CD4-positive, alpha-beta T cell treated with Interleukin-4 for 1 hour (primary cell): ENCODE measurements around the gene BORA.
"Not testable (repeated sequence)": the region's sequence is repeated elsewhere in the genome, so short reads cannot be mapped to it uniquely, and the experiment has no call there.

Source experiments
- DNase-seq, 2 donors: peaks; one replicate each; pipeline ENCODE4 v3.0.0-alpha.2; 2020 to 2022

Gene BORA

DNA sequence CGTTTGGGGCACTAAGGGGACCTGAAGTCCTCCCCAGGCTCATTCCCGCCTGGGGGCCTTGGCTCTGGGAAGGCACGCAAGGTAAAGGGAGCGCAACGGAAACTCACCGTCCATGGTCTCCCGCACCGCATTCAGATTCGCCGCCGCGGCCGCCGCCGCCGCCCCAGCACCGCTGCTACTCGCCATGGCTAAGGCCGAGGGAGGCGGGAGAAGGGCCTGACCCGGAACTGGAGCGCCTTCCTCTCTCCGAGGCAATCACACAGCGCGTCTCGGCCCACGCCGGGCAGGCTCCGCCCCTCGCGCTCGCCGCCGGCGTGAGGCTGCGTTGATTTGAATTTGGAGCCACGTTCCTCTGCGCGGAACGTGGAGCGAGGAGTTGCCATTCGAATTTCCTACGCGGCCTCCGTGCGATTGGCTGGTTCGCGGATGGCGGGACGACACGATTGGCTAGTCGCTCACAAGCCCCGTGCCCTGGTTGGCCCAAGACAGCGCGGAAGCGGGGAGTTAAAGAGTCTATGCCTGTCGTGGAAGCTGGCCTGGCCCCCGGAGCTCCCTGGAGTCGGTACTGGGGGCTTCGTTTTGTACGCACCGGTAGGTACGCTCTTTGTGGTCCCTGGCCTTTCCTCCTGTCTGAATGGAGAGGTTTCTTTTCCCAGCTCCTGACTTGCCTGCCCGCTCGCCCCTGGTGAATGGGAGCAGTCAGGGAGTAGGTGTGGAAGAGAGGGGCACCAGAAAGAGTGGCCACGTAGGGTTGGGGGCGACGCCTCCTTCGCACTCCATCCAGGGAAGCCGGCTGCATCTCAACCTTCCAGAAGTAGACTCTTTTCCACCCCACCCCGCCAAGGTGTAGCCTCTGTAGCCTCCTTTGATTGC is at the start of gene BORA, which contains the start of gene MZT1:
Gene BORA, plus strand, starts transcription at position 507 of the 873 bp plus-strand sequence. CDS start 1,018 bp downstream, outside the sequence.
Gene MZT1, minus strand, starts transcription at position 213 of the 873 bp plus-strand sequence. Its CDS starts 27 bp downstream, at position 186.
- peak; percentile 96 for DNase-seq

DNA sequence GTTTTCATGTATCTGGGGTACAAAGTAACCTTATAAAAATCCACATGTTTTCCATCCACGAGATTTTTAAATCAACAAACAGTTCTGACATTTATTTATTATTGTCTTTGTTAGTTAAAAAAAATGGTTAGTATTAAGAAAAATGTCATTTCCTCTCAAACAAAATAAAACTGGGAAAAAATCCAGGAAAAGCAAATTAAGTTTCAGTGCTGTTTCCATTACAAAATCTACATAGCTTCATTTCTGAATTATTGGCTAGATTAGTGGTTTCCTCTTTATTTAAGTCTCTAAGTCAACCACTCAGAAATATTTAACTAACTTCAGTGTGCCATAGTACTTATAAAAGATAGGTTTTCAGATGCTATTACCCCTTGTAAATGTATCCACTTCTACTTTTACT is 49.4 kb upstream of the BORA start:
- no peak for DNase-seq

DNA sequence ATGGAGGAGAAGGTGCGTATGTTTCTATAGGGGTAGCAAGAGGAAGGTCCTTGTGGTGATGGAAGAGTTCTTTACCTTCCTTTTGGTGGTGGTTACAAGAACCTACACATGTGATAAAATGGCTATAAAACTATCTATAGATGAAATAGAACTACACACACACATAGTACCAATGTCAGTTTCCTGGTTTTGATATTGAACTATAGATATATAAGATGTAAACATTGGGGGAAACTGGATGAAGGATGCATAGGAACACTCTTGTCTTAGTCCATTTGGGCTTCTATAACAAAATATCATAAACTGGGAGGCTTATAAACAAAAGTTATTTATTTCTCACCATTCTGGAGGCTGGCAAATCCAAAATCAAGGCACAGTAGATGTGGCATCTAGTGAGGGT is 47.4 kb upstream of the BORA start:
- DNase-seq = no peak

DNA sequence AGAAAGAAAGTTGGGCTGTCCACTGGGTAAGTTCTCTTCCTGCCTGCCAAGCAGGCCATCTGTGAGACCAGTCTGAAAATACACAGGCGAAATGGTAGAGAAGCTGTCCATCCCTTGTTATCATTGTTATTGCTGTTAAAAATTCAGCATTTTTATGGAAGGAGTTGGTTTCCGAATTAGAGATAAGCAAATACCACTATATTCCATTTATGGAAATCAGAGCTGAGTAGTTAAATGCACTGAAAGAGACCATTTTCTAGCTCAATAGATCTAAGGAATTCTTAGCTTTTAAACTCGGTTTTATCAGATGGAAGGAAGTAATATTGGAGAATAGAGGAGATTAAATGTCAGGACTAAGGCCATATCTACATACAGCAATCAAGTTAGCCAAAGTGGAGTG is 41.0 kb upstream of the BORA start:
- no peak for DNase-seq

DNA sequence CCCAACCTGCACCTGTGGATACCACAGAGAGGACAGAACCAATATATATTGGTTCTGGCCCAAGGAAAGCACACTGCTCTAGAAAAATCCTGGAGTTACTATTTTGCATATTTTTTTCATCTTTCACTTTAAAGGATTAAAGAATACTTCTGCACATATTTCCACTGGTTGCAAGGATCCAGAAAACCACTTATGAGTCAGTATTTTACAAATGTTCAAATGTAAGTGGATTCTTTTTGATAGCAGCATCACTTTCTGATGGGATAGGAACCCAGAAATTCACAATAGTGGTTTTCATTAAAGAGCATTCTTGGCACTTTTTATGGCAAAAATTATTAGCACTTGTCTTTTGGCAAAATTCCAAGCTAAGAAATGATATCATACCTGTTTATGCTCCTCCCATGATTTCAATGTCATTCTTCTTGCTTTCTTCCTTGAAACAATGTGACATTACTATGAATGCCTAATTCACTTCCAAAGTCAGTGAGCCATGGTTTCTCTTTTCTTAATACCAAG is 38.5 kb upstream of the BORA start:
- no peak for DNase-seq

DNA sequence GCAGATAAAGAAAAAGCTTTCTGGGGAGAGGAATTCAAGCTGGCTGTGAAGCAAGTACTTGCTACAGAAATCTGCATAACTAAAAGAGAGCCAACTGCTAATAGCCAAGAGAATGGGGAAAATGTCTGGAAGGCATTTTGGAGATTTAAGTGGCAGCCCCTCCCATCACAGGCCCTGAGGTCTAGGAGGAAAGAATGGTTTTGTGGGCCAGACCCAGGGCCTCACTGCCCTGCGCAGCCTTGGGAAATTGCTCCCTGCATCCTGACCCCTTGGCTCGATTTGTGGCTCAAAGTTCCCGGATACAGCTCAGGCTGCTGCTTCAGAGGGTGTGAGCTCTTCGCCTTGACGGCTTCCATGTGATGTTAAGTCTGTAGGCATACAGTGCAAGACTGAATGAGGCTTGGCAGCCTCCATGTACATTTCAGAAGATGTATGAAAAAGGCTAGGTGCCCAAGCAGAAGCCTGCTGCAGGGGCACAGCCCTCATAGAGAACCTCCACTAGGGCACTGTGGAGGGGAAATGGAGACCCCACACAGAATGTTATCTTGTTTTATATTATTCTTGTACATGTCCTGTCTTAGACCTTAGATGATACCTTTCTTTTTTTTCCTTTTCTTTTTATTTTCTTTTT is 34.7 kb upstream of the BORA start:
- DNase-seq = no peak

DNA sequence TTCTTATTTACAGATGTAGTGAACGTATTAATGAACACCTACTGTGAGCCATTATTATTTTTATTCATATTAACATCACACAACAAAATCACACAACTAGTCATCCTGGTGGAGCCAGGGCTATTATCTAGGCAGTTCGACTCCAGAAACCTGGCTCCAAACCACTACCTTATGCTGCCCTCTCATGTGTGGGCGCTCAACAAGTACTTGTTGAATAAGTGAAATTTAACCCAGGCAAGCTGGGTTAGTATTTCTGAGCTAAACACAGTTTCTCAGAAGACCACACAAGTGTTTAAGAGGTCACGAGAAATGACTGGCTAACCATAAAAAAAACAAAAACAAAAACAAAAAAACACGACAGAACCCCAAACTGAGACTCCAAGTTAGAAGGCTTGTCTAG is 33.9 kb upstream of the BORA start:
- no peak for DNase-seq

DNA sequence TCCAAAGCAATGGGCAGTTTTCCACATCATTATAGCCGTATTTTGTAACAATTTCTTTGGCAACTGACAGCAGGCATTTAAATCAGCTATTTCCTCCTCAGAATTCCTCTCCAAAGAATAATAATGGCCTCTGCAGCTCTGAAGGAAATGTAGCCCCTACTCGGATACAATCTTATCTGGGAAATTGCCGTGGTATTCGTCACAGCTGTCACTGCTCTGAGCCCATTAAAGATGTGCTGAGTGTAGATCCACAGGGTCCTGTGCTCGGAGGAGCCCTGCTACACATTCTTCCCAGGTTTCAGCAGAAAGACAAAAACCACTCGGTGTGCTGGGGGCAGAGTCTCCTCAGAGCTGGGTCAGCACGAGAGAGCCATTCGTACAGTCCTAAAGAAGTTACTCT is 33.4 kb upstream of the BORA start:
- no peak for DNase-seq

DNA sequence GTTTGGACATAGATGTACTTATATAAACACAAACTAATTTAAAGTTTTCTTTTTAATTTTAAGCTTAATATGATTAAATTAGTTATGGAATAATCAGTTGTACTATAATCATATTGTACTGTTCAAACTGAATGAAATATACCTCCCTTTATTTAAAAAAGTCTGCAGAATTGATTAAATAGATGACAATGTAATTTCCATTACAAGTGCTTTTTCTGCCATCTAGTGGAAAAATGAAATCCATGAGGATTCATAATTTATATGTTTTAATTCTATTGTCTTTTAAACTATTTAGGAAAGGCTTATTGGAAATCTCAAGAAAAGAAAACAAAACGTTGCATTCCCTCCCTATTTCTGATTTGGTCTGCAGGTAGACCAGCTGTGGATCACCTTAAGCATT is 31.1 kb upstream of the BORA start:
- DNase-seq = no peak

DNA sequence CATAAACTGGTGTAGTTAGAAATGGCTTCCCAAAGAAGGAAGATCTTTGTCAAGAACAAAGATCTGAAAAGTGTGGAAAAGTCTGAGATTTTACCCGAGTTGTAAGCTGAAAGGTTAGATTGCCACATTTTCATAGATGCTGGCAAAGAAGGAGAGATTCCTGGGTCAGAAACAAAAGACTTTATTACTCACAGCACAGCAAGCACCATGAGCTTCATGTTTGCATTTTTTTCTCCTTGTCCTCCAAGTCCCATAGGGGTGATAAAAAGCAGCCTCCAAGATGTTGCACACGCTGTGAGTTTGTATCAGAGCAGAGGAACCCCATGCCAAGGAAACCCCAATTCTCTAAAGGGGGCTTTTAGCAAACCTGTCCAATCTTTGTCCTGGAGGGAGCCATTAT is 29.6 kb upstream of the BORA start:
- no peak for DNase-seq

DNA sequence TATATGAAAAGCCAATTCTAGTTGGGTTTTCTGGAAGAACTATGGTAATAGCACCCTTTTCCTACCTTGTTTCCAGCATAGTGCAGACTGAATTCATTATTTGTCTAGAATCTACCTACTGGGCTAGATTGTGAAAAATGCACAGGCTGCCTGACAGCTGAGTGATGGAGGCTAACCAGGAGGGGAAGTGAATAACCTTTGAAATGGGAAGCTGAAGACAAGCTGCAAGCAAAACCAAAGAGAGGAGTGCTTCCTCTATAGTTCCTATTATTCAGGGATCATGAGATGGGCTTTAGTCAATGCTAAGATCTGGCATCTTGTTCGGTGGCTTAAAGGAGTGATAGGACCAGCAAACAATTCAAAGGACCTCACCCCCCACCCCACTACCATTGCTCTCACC is 27.2 kb upstream of the BORA start:
- no peak for DNase-seq

DNA sequence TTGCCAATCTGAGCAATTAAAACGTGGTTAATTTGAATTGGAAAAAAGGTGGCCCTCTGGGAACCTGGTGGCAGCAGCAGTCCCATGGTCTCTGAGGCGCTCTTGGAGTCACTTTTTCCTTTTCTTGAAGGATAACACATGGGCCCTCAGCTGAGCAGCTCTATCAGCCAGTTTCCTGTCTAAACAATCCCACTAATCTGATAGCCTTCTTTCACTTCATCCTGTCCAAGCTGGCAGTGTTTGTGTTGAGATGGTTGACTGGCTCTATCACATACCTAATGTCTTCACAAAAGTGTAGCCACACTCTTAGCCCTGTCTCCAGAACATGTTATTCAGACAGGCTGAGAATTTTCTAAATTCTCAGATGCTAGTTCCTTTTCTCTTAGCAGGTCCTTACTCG is 10.9 kb upstream of the BORA start:
- no peak for DNase-seq

DNA sequence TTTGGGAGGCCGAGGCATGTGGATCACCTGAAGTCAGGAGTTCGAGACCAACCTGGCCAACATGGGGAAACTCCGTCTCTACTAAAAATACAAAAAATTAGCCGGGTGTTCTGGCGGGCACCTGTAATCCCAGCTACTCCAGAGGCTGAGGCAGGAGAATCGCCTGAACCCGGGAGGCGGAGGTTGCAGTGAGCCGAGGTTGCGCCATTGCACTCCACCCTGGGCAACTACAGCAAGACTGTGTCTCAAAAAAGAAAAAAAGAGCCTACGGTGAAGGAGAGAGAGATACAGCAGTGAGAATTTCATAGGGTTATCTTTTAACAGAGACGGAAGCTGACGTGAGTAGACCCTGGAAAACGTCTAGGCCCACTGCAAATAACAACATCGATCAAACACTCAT is 1.5 kb upstream of the BORA start:
- DNase-seq = not testable (repeated sequence)

DNA sequence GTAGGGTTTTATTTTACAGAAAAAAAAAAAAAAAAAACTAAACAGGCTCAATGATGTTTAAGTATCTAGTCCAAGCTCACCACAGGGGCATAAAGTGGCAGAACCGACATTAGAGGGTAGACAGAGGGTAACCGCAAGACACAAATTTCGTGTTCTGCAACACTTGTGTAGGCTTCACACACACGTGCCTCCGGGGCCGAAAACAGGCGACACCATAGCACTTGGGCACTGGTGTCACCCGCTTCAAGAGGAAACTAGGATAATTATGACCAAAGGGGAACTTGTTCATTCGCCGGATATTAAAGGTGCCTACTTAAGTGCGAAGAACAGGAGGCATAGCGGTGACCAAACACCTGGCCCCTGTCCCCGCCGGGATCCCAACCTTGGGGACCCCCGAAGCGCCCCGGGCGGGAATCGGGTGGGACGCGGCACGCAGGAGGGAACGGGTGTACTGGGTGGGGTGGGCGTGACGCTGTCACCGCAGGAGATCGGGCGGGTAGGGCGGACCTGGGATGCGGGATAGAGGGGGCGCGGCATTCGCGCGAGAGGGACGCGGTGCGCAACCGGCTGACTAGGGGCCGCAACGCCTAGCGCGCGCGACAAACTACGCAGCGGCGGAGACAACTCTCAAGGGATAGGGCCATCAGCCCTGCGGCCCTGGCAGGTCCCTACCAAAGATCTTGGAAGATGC is 852 bp upstream of the BORA start:
- DNase-seq = peak; percentile 13 to 39

DNA sequence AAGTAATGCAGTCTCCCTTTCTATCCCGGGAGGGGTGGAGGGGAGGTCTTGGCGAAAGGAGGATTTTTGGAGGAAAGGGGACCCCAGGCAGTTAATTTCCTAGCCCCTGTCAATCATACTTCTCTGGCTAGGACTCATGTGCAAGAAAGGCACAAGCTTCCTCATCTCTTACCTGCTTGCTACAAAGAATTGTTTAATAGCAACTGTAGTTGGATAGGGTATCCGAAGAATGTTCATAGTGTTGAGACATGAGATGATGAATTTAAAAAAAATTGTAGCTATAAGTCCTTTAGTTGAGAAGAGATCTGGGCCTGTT is 525 bp downstream of the BORA start:
- DNase-seq = no peak

DNA sequence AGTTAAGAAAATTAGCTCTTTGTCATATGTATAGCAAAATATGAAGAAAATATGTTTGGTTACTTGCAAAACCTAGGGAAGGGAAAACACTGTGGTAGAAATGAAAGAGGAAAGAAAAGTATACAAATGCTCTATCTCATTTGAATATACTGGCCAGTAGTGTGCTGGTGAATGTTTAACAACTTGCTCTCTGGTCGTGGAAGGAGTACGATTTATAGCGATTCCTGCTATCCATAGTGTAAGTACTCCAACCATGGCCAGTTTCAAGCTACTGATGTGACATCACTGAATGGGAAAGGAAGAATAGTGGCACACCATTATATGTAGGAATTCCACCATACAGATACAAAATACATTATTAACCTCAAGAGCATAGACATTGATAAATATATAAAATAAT is 9.3 kb downstream of the BORA start:
- no peak for DNase-seq

DNA sequence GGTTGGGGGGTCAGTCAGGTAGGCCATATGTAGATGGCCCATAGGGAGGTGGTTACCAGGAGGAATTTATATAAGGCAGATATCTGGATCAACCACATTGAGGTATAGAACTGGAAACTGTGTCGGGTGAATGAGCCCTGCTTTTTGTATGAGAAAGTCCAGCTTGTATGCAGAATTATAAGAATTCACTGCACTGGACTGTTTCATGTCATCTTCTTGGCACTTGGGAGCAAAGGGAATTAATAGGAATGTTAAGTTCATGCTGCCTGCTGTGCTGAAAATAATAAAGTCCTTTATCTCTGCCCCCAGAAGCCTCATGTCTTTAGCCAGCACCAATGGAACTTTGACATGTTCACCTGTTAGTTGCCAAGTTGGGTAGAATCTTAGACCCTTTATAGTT is 12.3 kb downstream of the BORA start:
- DNase-seq = no peak

DNA sequence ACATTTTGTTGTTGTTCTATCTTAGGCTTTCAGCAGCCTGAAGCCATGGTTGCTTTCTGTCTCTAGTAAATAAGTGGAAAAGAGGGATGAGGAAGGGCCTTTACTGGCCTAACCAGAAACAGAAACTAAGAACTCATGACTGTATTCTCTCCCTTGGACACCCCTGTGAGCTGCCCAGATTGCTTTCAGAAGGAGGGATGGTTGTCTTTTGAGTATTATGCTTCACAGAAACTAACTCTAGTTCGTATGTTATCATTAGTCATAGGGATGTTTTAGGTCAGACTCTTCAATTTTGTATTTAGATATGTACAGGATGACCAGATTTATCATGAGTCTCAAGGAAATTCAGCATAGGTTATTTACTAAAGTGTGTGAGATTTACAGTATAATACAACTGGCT is 17.5 kb downstream of the BORA start:
- no peak for DNase-seq

DNA sequence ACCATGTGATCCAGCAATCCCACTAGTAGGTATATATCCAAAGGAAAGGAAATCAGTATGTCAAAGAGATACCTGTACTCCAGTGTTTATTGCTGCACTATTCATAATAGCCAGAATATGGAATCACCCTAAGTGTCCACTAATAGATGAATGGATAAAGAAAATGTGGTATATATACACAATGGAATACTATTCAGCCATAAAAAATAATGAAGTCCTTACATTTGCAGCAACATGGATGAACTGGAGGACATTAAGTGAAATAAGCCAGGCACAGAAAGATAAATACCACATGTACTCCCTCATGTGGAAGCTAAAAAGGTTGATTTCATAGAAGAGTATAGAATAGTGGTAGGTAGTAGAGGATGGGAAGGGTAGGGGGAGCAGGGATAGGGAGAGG is 23.5 kb downstream of the BORA start:
- no peak for DNase-seq

DNA sequence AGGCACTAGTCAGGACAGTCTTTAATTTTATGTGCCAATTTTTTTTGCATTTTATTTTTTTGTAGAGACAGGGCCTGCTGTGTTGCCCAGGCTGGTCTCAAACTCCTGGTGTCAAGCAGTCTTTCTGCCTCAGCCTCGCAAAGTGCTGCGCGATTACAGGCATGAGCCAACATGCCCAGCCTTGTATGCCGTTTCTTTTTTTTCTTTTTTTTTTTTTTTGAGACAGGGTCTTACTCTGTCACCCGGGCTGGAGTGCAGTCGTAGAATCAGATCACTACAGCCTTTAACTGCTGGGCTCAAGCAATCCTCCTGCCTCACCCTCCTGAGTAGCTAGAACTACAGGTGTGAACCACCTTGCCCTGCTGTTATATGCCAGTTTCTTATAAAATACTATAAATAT is 26.4 kb downstream of the BORA start:
- DNase-seq = no peak

DNA sequence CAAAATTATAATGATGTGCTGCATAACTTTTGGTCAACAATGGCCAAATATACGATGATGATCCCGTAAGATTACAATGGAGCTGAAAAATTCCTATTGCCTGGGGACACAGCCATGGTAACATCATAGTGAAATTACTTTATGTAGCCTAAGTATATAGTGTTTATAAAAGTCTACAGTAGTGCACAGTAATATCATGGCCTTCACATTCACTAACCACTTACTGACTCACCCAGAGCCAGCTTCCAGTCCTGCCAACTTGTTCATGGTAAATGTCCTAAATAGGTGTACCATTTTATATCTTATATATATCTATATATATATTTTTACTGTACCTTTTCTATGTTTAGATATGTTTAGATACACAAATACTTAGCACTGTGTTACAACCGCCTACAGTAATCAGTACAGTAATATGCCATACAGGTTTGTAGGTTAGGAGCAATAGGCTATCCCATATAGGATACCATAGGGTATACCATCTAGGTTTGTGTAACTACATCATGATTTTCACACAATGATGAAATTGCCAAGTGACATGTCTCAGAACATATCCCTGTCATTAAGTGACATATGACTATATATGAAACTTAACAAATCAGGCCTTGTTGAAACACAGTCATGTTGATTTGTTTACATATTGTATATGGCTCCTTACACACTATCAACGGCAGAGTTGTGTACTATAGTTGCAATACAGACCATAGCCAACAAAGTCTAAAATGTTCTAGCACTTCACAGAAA is 30.2 kb downstream of the BORA start:
- no peak for DNase-seq

DNA sequence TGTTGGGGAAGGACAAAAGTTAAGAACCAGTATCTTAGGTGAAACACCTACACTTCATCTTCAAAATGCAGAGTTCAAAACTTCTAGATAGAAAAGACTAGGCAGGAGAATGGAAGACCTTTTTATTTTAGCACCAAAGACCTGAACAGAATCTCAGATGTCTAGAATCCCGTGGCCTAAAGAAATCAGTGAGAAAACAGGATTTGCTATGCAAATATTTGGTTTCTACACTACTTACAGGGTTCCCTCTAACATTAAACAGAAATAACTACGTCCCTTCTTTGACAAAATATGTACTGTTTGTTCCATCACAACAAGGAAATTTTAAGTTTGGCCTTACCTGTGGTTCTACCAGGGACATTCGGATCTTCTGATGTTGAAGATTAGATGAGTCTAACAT is 32.5 kb downstream of the BORA start:
- DNase-seq = no peak

DNA sequence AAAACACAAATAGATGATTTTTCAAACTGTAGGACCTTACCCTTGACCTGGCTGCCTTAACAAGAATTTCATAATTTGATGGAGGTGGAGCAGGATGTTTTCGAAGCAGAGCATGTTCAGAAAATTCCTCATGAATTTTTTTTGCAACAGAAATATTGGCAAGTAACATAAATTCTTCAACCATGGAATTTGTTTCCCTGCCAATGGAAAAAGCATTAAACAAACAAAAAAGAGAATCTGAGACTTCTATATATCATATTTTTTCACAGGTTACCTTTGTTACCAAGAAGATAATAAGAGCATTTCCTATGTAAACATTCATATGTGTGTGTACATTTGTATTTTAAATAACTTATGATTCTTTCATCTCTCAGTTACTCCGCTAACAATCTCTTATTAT is 35.7 kb downstream of the BORA start:
- no peak for DNase-seq
